Activated CD4-positive, alpha-beta T cell treated with anti-CD3 and anti-CD28 coated beads, Interleukin-2, amount 10 ng/mL, durations not matched to agents 24 days and 14 days (primary cell): ENCODE data around the gene SNRNP27. TPM values are rescaled to one million over a fixed set of nuclear protein-coding genes. Genes with fewer than 3 reads are reported as not detected.
A peak's percentile ranks its signal among the peaks of the same experiment; 100 is the strongest.
"Not testable (repeated sequence)": the region's sequence is repeated elsewhere in the genome, so short reads cannot be mapped to it uniquely, and the experiment has no call there.

Experiments used
- DNase-seq: peaks from one replicate; pipeline ENCODE4 v3.0.0; 2022
- H3K27ac Mint-ChIP-seq: one replicate; pipeline ENCODE4 v1.8.0; 2022; ENCODE audit warnings: mild to moderate bottlenecking, mixed read lengths
- H3K27me3 Mint-ChIP-seq: one replicate; pipeline ENCODE4 v1.8.0; 2022; ENCODE audit warnings: mixed read lengths
- H3K36me3 Mint-ChIP-seq: one replicate; pipeline ENCODE4 v1.8.0; 2022; ENCODE audit warnings: low read depth, mild to moderate bottlenecking, mixed read lengths
- H3K4me1 Mint-ChIP-seq: one replicate; pipeline ENCODE4 v1.8.0; 2021; ENCODE audit warnings: mixed read lengths
- H3K4me3 Mint-ChIP-seq: one replicate; pipeline ENCODE4 v1.8.0; 2022; ENCODE audit warnings: mild to moderate bottlenecking, moderate library complexity, mixed read lengths
- H3K9me3 Mint-ChIP-seq: one replicate; pipeline ENCODE4 v1.8.0; 2021; ENCODE audit warnings: mixed read lengths
- intact Hi-C: fragments of 100-400 bp; cut with micrococcal nuclease; formaldehyde crosslinking; loops from one replicate; pipeline ENCODE4 v1.15.1; 2023
- total RNA-seq: library from RNA; stranded (reverse); gene quantifications from 2 replicates; pipeline ENCODE4 v1.2.3, GENCODE V29; 2022

The SNRNP27 gene
- total RNA-seq, 1 donor from 2014 or later, result 63.3 TPM

DNA sequence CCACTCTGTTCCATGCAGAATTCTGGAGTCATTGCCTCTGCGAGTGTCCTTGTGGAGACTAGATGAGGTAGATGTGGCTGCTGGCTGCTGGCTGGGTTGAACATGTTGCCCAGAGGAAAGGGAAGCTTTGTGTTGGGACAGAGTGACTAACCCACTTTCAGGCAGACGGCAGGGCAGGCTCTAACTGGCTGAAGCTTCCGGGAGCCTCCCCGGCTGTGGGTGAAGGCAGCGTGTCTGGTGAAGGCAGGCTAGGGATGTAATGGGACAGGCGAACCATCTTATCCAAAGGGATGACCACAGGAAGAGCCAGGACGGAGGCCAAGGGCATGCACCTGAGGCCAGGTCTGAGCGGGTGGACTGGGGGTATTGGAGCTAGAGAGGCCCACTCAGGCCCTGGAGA, 51.7 kb downstream of the SNRNP27 start:
- intact Hi-C loops, result loop anchor here (5.0 kb wide), 1 partner anchor 142 kb away; the partner anchor contains the start of gene PCBP1
- H3K36me3 Mint-ChIP-seq, result peaks cover 26% of the 10 kb centered on the region
- peak overlapping the region; percentile 90 for H3K27ac Mint-ChIP-seq
- no peaks in the 10 kb centered on the region for H3K27me3 Mint-ChIP-seq
- H3K4me1 Mint-ChIP-seq, result peaks cover 40% of the 10 kb centered on the region
- DNase-seq, result peak; percentile 73
- H3K4me3 Mint-ChIP-seq, result peak overlapping the region; percentile 58
- no peaks in the 10 kb centered on the region for H3K9me3 Mint-ChIP-seq

DNA sequence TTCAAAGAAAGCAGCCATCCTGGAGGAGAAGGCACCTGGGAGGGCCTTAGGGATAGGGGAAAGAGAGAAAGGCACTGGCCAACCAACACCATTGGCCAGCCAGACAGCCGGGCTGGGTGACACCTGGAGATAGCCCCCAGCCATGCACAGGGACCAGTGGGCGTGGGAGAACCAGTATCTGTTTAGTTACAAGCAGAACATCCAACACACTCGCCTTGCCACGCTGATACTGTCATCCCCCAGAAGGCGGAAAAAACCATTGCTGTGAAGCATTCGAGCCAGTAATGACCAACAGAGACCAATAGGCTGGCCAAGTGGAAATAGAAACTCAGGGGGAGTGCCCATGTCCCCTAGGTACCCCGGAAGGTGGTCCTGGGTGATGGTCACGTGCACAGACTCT, 52.2 kb downstream of the SNRNP27 start:
- H3K27me3 Mint-ChIP-seq, result no peaks in the 10 kb centered on the region
- peaks cover 40% of the 10 kb centered on the region for H3K4me1 Mint-ChIP-seq
- peak overlapping the region; percentile 58 for H3K4me3 Mint-ChIP-seq
- no peaks in the 10 kb centered on the region for H3K9me3 Mint-ChIP-seq
- H3K27ac Mint-ChIP-seq, result peak overlapping the region; percentile 90
- H3K36me3 Mint-ChIP-seq, result peaks cover 22% of the 10 kb centered on the region
- DNase-seq, result peak; percentile 64
- intact Hi-C loops, result loop anchor here (1.0 to 5.0 kb wide), 5 partner anchors 12 to 196 kb away; partner anchors contain the start of genes MXD1 and PCBP1

DNA sequence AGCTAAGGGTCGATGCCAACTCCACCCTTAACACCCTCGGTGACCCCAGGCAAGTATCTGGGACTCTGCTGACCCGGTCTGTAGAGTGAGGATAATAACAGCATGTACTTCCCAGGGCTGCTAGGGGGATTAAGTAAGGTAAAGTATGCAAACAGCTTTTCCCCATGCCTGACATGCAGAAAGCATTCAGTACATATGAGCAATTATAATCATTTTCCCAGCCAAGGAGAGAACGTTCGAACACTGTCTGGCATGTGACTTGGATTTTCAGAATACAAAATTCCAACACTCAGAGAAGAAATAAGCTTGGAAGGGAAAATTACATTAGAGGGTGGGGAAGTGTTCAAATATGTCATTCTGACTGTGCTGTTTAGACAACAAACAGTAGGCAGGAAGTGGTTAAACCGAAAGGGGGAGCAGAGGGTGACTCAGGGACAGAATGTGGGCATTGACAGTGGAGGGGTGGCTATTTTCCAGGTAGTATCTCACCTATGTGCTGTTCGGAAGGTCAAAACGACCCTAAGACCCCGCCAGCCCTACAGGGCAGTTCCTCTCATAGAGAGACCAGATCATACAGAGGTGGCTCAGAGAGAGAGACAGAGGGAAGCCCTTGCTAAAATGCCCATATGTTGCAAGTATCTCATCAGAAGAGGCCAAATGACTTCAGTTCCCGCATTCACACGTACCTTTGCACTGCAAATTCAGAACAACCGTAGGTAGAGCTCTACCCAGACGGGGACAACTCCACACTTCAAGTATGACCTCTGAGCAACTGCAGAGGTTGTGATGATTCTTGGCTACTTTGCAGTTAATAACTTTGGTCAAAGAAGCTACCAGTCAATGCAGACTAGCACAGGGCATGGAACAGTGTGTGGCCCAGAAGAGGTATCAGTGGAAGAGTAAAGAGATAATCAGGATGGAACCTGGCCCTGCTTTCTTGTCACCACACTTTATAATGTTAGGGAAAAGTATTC, 52.9 kb downstream of the SNRNP27 start:
- Mint-ChIP-seq H3K4me3 (peak overlapping the region; percentile 56), H3K4me1 (peaks cover 40% of the 10 kb centered on the region), H3K9me3 (no peaks in the 10 kb centered on the region), H3K27me3 (no peaks in the 10 kb centered on the region), H3K27ac (peak overlapping the region; percentile 90), H3K36me3 (peaks cover 18% of the 10 kb centered on the region)
- intact Hi-C loops, result loop anchor here (1.0 to 5.0 kb wide), 5 partner anchors 12 to 196 kb away; partner anchors contain the start of genes MXD1 and PCBP1
- DNase-seq, result peak; percentile 92

DNA sequence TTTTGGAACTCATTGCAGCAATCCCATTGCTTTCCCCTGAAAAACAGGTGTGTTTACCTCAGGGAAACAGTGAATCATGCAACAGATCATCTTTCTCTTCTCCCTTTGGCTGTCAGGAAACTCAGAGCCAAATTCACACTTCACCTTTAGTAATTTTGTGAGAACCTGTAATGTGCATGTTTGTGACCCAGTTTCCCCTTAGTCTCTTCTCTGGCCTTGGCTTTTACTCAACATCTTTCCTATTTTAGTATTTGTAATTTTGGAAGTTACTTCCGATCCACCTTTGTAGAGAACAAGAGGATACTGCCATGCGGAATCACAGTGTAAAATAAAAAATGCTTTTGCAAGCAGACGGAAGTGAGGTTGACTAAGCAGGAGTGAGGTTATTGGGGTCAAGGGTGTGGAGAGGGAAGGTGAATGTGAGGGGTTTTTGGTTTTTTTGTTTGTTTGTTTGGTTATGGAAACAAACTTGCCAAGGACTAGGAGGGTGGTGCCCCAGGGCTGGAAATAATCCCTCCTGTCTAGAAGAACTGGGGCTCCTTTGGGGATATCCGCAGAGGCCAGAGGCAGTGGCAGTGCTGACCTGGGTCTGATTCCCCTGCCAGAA, 53.7 kb downstream of the SNRNP27 start:
- peaks cover 11% of the 10 kb centered on the region for H3K36me3 Mint-ChIP-seq
- H3K27ac Mint-ChIP-seq, result peak overlapping the region; percentile 90
- DNase-seq, result no peak
- H3K27me3 Mint-ChIP-seq, result no peaks in the 10 kb centered on the region
- H3K9me3 Mint-ChIP-seq, result no peaks in the 10 kb centered on the region
- H3K4me1 Mint-ChIP-seq, result peaks cover 42% of the 10 kb centered on the region
- intact Hi-C loops, result loop anchor here (2.0 to 5.0 kb wide), 2 partner anchors 33 to 140 kb away; partner anchors contain the start of genes MXD1 and PCBP1
- no peak overlapping the region for H3K4me3 Mint-ChIP-seq

DNA sequence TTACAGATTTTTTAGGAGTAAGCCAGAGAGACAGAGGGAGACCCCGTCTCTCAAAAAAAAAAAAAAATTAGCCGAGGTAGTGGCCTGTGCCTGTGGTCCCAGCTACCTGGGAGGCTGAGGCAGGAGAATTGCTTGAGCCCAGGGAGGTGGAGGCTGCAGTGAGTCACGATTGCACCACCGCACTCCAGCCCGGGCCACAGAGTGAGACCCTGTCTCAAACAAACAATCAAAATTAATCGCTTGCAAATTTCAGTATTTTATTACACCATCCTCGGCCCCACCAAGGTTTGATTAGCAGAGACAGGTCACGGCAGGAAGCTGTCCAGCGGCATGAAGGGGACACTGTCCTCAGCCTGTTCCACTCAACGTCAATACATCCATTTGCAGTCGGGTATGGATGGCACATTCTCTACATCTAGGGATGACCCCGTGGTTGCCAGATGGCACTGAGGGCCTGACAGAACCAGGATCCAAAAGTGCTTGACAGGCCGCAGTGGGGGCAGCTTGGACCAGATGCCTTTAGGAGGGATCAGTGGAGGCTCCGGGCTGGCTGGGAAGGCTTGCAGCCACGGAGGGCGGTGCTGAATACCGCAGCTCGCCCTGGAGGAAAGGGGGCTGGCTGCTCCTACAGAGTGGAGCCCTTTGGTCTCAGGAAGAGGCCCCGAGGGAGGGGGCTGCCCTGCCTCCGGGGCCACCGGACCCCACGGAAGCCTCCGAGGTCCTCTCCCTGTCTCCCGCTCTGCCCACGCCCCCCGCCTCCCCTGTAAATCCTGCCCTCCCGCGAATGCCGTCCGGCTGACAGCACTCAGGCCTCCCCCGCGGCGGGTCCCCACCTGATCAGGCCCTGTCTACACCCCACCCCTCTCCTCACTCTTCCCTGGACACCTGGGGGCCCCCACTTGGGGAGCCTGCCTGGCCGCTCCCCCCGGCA, 54.5 kb downstream of the SNRNP27 start:
- peaks cover 6% of the 10 kb centered on the region for H3K36me3 Mint-ChIP-seq
- DNase-seq, result no peak
- H3K27me3 Mint-ChIP-seq, result no peaks in the 10 kb centered on the region
- no peak overlapping the region for H3K27ac Mint-ChIP-seq
- intact Hi-C loops, result loop anchor here (5.0 kb wide), 1 partner anchor 139 kb away; the partner anchor contains the start of gene PCBP1
- H3K9me3 Mint-ChIP-seq, result no peaks in the 10 kb centered on the region
- peaks cover 43% of the 10 kb centered on the region for H3K4me1 Mint-ChIP-seq
- H3K4me3 Mint-ChIP-seq, result no peak overlapping the region

DNA sequence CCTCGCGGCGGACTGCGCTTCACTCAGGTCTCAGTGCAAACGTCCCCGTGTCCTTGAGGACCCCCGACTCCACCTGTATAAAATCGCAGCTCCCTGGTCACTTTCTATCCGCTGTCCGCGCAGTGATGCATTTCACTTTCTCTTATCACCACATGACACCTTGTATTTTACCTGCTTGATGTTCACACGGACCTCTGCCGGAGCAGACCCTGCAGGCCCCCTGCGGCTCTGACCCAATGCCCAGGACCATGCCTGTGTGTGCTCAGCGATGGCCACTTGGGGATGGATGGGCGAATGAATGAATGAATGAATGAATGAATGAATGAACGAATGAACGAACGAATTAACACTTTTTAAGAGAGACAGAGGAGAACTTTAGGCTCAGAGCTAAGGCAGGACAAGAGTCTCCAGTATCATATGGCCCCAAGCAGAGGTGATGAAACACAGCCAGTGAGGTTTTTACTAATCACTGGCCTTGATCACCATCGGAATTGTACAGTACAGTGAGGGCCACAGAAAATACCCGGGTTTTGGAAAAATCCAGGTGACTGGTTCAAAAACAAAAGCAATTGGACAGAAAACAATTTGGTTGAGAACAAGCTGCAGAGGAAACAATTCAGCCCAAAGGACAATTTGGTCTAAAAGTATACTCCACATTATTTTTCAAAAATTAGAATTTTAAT, 55.3 kb downstream of the SNRNP27 start:
- Mint-ChIP-seq H3K4me3 (no peak overlapping the region), H3K4me1 (peaks cover 42% of the 10 kb centered on the region), H3K36me3 (peaks cover 3% of the 10 kb centered on the region), H3K27ac (no peak overlapping the region), H3K9me3 (no peaks in the 10 kb centered on the region), H3K27me3 (no peaks in the 10 kb centered on the region)
- intact Hi-C loops, result loop anchor here (5.0 kb wide), 1 partner anchor 138 kb away; the partner anchor contains the start of gene PCBP1
- DNase-seq, result no peak

DNA sequence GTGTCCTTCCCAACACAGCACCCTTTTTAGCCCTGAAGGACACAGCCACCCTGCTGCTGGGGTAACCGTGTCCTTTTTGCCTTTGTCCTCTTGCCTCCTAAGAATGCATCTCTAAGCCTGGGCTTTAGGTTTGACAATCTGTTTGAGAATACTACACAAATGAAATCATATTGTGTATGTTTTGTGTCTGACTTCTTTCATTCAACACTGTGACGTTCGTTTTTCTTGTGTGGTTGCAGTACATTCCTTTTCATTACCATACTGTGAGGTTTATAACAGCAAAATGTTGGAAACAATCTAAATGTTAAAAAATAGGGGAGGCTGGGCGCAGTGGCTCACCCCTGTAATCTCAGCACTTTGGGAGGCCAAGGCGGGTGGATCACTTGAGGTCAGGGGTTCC, 56.5 kb downstream of the SNRNP27 start:
- no peak for DNase-seq
- H3K36me3 Mint-ChIP-seq, result no peaks in the 10 kb centered on the region

DNA sequence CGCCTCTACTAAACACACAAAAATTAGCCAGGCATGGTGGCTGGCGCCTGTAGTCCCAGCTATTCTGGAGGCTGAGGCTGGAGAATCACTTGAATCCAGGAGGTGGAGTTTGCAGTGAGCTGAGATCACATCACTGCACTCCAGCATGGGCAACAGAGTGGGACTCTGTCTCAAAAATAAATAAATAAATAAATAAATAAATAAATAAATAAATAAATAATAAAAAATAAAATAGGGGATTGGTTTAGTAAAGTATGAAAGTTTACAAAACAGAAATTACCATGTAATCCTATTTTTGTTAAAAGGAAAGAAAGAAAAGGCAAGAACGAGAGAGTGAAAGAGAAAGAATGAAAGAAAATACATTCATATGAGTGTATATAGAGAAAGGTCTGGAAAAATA, 56.9 kb downstream of the SNRNP27 start:
- H3K27ac Mint-ChIP-seq, H3K27me3 Mint-ChIP-seq, H3K9me3 Mint-ChIP-seq, intact Hi-C loops, H3K36me3 Mint-ChIP-seq, H3K4me3 Mint-ChIP-seq, DNase-seq: not testable (repeated sequence)
- H3K4me1 Mint-ChIP-seq, result peaks cover 30% of the 10 kb centered on the region

More for the DNA sequence above, 56.5 kb downstream of the SNRNP27 start:
- intact Hi-C loops, result no loop called here
- H3K4me3 Mint-ChIP-seq, result no peak overlapping the region
- peaks cover 35% of the 10 kb centered on the region for H3K4me1 Mint-ChIP-seq
- H3K27me3 Mint-ChIP-seq, result peaks cover under 1% of the 10 kb centered on the region
- no peaks in the 10 kb centered on the region for H3K9me3 Mint-ChIP-seq
- no peak overlapping the region for H3K27ac Mint-ChIP-seq

DNA sequence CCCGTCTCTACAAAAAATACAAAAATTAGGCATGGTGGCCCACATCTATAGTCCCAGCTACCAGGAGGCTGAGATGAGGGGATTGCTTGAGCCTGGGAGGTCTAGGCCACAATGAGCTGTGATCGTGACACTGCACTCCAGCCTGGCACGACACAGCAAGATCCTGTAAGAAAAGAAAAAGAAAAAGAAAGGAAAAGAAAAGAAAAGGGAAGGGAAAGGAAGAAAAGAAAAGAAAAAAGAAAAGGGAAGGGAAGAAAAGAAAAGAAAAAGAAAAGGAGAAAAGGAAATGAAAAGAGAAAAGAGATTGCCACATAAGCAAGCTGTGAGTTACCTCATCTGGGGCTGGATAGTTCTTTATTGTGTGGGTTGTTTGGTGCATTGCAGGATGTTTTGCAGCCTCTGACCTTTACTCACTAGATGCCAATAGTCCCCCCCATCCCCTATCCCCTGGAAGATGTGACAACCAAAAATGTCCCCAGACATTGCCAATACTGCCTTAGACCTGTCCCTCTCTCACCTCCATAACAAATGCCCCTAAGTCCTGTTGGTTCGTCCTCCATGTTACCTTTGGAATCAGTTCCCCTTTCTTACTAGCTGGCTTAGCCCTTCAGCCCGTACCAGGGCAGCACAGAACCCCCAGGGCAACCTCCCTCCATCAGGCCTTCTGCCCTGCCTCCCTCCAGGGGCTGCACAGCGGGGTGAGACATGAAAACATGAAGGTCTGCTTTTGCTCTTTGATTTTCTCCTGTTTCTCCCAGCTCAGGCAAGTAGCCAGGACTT, 58.8 kb downstream of the SNRNP27 start:
- H3K4me1 Mint-ChIP-seq, result peaks cover 12% of the 10 kb centered on the region

DNA sequence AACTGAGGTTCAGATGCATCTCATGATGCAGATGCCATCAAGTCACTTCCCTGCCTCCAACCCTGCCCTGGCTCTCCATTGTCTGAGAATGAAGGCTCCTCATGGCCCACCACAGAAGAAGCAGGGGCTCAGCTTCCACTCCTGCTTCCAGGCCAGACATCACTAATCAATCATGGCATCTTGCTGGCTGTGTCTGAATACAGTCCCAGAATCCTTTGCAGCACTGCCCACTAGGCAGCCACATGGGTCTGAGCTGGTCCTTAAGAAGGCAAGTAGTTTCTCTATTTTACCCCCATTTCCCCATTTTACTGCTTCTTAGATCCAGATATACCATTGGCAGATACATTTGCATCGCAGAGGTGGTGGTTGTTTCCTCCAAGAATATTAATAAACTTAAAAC, 60.3 kb downstream of the SNRNP27 start:
- Mint-ChIP-seq H3K27ac (no peak overlapping the region), H3K27me3 (peaks cover 17% of the 10 kb centered on the region), H3K36me3 (no peaks in the 10 kb centered on the region), H3K9me3 (no peaks in the 10 kb centered on the region), H3K4me3 (no peak overlapping the region), H3K4me1 (peaks cover 14% of the 10 kb centered on the region)
- DNase-seq, result no peak
- intact Hi-C loops, result no loop called here

More for the DNA sequence above, 58.8 kb downstream of the SNRNP27 start:
- Mint-ChIP-seq H3K36me3 (no peaks in the 10 kb centered on the region), H3K4me3 (no peak overlapping the region), H3K9me3 (no peaks in the 10 kb centered on the region), H3K27ac (peak overlapping the region; percentile 48), H3K27me3 (peaks cover 17% of the 10 kb centered on the region)
- no peak for DNase-seq
- intact Hi-C loops, result no loop called here
